ENCODE measurements around the gene ARHGEF4.
"Not testable (repeated sequence)": the region's sequence is repeated elsewhere in the genome, so short reads cannot be mapped to it uniquely, and the experiment has no call there.

ARHGEF4 gene

DNA sequence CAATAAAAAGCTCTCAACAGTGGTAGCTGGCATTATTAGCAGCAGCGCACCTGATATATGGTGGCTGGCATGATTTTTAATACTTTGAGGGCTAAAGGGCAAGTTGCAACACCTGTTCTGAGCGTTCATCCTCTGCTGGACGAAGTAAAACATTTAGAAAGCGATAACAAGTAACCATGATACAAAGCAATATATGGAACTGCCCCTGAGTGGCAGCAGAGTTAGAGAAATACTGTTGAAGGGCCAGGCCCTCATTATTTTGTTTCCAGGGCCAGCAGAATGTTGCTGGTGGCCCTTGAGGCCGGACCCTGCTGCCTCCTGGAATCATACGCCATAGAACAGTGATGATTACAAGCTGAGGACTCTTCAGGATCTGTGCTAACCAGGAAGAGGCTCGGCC, 47.8 kb downstream of the ARHGEF4 start:
- no peak for DNase-seq (ENCODE audit: low spot score)
- Mint-ChIP-seq H3K36me3 (ENCODE audit: low read depth) (no peaks in the 10 kb centered on the region), H3K9me3 (no peaks in the 10 kb centered on the region), H3K27me3 (ENCODE audit: low read depth) (peaks cover 5% of the 10 kb centered on the region), H3K4me3 (no peak overlapping the region), H3K27ac (no peak overlapping the region), H3K4me1 (ENCODE audit: low read depth) (no peaks in the 10 kb centered on the region)

DNA sequence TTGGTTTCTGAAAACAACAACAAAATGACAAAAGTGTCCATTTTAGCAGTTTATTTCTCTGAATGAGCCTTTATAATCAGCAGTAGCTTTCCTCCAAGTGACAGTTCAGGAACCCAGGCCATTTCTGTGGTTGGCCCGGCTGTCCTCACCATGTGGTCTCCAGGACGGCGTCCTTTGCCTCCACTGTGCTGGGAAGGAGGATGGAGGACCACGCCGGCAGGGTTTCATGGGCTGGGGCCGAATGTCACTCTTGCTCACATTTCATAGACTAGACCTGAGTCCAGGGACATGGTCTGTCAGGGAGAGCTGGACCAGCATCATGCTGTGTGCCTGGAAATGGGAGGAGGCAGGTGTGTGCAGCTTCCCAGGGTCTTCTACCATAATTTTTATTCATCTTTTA, 50.9 kb downstream of the ARHGEF4 start:
- Mint-ChIP-seq H3K27ac (no peak overlapping the region), H3K9me3 (no peaks in the 10 kb centered on the region), H3K36me3 (ENCODE audit: low read depth) (no peaks in the 10 kb centered on the region), H3K27me3 (ENCODE audit: low read depth) (peaks cover 9% of the 10 kb centered on the region), H3K4me1 (ENCODE audit: low read depth) (no peaks in the 10 kb centered on the region), H3K4me3 (no peak overlapping the region)
- DNase-seq (ENCODE audit: low spot score), result no peak

DNA sequence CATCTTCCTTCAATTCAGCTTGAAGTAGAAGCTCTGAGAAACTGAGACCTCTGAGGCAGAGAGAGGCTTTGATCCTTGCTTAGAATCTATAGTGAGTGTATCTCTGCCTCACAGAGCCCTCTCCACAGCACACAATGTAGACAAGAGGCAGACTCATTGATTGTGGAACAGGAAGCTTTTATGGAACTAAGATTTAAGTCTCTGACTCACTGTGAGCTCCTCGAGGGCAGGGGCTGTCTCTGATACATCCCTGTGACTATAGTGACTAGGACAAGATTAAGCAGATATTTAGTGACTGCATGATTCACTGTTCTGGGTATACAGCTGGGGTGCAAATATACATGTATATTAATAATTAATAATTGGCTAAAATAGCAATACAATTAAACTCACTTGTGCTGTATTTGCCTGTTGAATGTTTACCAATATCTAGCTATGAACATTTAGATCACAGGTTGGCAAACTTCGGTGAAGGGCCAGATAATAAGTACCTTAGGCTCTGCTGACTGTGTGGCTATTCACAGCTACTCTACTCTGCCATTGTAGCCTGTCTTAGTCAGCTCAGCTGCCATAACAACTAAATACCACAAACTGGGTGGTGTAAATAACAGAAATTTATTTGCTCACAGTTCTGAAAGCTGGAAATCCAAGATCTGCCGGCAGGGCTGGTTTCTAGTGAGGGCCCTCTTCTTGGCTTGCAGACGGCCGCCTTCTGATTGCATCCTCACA, 54.4 kb downstream of the ARHGEF4 start:
- Mint-ChIP-seq H3K36me3 (ENCODE audit: low read depth) (no peaks in the 10 kb centered on the region), H3K4me1 (ENCODE audit: low read depth) (no peaks in the 10 kb centered on the region), H3K4me3 (no peak overlapping the region), H3K9me3 (no peaks in the 10 kb centered on the region), H3K27me3 (ENCODE audit: low read depth) (peaks cover 12% of the 10 kb centered on the region), H3K27ac (no peak overlapping the region)
- DNase-seq (ENCODE audit: low spot score), result no peak

DNA sequence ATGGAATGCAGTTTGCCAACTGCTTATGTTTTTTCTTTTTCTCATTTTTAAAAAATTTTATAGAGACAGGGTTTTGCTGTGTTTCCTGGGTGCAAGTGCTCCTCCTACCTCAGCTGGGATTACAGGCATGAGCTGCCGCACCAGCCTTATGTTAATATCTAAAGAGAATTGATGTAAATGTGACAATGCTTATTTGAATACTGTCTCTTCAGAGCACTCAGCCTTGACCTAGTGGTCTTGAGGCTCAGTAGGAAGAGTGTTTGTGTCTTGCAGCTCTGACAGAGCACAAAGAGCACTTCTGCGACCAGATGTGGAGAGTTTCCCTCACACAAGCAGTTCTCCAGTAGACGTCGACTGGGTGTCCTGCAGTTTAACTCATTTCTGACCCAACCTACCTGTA, 55.3 kb downstream of the ARHGEF4 start:
- H3K27me3 Mint-ChIP-seq (ENCODE audit: low read depth), result peaks cover 15% of the 10 kb centered on the region
- H3K36me3 Mint-ChIP-seq (ENCODE audit: low read depth), result no peaks in the 10 kb centered on the region
- H3K27ac Mint-ChIP-seq, result no peak overlapping the region
- H3K4me3 Mint-ChIP-seq, result no peak overlapping the region
- H3K9me3 Mint-ChIP-seq, result no peaks in the 10 kb centered on the region
- no peaks in the 10 kb centered on the region for H3K4me1 Mint-ChIP-seq (ENCODE audit: low read depth)
- no peak for DNase-seq (ENCODE audit: low spot score)

DNA sequence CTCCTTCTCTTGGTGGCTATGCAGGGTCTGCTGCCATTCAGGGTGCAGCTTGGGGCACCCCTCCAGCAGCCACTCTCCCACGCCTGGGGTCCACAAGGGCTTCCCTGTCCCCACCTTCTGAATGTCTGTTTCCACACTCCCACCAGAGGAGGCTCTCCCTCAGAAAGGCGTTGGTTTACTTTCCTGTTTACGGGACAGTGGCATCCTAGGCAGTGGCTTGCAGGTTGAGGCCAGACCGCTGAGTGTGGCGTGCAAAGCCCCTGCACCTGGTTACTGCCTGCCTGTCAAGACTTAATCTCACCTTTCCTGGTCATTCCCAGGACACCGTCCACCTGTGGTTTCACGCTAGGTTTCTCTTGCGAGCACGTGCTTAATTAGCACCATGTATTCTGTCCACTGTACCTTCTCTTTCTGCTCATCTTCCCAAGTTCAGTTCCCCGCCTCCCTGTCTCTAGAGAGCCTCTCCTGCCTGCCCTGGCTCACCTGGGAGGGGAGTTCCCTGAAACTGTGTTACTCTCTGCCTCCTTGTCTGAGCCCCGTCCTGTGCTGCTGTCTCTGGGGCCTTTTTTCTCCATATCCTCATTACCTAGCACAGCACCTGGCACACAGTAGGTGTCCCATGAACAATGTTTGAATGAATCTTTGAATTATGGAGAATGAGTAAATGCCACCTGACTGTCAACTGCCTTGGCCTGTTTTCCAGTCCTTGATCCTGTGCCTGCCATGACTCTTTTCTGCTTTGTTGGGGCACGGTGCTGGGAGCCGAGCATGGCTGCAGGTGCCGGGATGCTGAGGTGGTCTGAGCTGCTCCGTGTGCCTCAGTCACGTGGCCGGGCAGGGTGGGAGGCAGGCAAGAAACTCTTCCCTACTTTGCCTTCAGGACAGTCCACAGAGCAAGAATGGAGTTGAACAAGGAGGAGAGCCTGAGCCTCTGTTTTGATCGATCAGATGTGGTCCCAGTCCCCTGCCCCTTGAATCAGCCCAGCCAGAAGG, 56.4 kb downstream of the ARHGEF4 start:
- H3K9me3 Mint-ChIP-seq, result no peaks in the 10 kb centered on the region
- H3K27ac Mint-ChIP-seq, result no peak overlapping the region

DNA sequence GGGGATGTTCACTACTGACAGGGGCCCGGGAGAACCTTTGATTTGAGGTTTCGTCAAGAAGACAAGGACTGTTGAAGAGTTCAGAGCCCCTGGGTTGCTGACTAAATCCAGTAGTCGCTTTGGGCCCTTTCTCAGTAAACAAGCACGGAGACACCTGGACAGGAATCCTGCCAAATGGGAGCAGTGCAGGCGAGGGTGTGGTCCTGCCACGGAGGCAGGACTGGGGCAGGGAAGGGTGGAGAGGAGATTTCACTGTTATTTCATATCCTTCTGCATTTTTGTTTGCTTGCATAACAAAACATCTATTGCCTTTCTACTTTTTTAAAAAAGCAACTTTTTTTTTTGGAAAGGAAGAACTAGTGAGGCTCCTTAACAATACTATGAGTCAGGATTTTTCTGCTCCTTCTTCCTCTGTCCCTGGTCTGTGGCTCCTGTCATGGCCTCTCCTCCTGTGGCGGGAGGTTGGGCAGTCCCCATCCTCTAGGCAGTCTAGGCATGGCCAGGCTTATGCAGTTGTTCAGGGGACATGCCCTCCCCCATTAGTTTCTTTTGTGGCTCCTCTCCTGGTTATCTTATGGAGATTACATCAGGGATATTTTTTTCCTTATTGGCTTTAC, 57.7 kb downstream of the ARHGEF4 start:
- no peaks in the 10 kb centered on the region for H3K4me1 Mint-ChIP-seq (ENCODE audit: low read depth)
- H3K27me3 Mint-ChIP-seq (ENCODE audit: low read depth), result peaks cover 13% of the 10 kb centered on the region
- no peak for DNase-seq (ENCODE audit: low spot score)
- no peak overlapping the region for H3K27ac Mint-ChIP-seq
- no peaks in the 10 kb centered on the region for H3K36me3 Mint-ChIP-seq (ENCODE audit: low read depth)
- no peaks in the 10 kb centered on the region for H3K9me3 Mint-ChIP-seq
- H3K4me3 Mint-ChIP-seq, result no peak overlapping the region

More for the DNA sequence above, 56.4 kb downstream of the ARHGEF4 start:
- no peaks in the 10 kb centered on the region for H3K36me3 Mint-ChIP-seq (ENCODE audit: low read depth)
- no peaks in the 10 kb centered on the region for H3K4me1 Mint-ChIP-seq (ENCODE audit: low read depth)
- peaks cover 15% of the 10 kb centered on the region for H3K27me3 Mint-ChIP-seq (ENCODE audit: low read depth)
- no peak for DNase-seq (ENCODE audit: low spot score)
- H3K4me3 Mint-ChIP-seq, result no peak overlapping the region

DNA sequence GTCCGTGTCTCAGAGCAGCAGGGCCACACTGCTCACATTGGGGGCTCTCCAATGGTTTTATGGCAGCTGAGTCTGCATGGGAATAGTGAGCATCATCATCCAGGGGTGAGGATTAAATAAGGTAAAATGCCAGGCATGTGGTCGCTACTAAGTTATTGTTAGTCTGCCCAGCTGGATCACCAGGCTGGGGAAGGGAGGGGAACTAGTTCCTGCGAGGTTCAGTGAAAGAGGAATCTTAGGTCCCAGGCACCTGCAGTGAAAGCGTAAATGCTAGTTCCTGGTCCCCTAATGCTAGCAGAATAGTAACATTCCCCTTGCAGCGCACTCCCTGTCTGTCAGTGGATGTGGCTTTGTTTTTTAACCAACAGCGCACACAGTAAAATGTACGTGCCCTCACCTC, 60.1 kb downstream of the ARHGEF4 start:
- Mint-ChIP-seq H3K4me3 (no peak overlapping the region), H3K36me3 (ENCODE audit: low read depth) (no peaks in the 10 kb centered on the region), H3K27me3 (ENCODE audit: low read depth) (peaks cover 12% of the 10 kb centered on the region), H3K27ac (no peak overlapping the region), H3K9me3 (no peaks in the 10 kb centered on the region), H3K4me1 (ENCODE audit: low read depth) (no peaks in the 10 kb centered on the region)
- DNase-seq (ENCODE audit: low spot score), result no peak

DNA sequence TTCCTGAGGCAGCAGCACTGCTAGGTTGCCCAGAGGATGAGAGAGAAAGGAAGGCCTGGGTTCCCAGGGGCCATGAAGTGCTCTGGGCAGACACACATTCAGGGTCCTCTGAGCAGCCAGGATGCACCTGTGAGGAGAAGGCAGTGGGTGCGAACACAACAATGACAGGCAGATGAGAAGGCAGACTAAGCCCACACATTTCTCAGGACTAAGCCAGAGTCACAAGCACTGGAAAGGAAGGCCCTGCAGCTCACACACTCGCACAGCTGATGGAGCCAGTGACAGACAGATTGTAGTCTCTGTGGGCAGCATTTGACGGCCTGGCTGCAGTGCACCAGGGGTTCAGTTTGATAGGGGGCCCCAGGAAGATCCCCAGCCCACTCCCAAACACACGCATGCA, 61.8 kb downstream of the ARHGEF4 start:
- DNase-seq (ENCODE audit: low spot score), result no peak
- Mint-ChIP-seq H3K4me1 (ENCODE audit: low read depth) (no peaks in the 10 kb centered on the region), H3K27me3 (ENCODE audit: low read depth) (peaks cover 10% of the 10 kb centered on the region), H3K9me3 (no peaks in the 10 kb centered on the region), H3K4me3 (no peak overlapping the region), H3K27ac (no peak overlapping the region), H3K36me3 (ENCODE audit: low read depth) (no peaks in the 10 kb centered on the region)

DNA sequence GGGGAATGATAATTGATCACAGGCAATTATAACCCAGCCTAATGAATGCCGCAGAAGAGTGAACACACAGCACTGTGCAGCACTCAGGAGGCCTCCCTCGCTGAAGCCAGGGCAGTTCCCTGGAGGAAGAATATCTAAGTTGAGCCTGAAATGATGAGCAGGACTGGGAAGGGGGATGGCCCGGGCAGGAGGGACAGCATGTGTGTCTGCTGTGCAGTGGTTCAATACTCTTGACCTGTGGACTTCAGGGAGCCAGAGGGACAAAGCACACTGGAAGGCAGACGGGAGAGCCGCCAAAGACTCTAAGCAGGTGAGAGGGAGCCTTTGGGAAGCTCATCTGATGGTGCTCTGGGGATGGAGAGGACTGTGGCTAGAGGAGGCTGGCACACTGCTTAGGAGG, 62.6 kb downstream of the ARHGEF4 start:
- no peak overlapping the region for H3K27ac Mint-ChIP-seq
- no peaks in the 10 kb centered on the region for H3K36me3 Mint-ChIP-seq (ENCODE audit: low read depth)
- no peaks in the 10 kb centered on the region for H3K9me3 Mint-ChIP-seq
- DNase-seq (ENCODE audit: low spot score), result no peak
- no peak overlapping the region for H3K4me3 Mint-ChIP-seq
- peaks cover 9% of the 10 kb centered on the region for H3K27me3 Mint-ChIP-seq (ENCODE audit: low read depth)
- H3K4me1 Mint-ChIP-seq (ENCODE audit: low read depth), result no peaks in the 10 kb centered on the region

DNA sequence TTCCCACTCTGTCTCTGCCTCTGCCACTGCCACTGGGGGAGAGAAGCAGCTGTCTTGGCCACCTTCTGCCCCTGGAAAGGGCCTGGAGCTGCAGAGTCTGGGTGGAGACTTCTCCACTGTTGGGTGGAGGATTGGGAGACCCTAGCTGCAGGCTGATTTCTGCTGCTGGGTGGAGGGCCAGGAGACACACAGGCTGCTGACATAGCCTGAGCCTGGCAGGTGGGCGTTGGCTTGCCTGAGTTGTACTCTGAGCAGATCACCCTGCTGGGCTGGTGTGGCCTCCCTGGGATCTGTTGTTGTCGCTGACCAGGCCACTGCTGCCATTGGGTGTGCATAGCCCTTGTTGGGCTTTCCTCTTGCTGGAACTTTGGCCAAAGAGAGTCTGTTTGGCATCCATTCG, 64.3 kb downstream of the ARHGEF4 start:
- no peak for DNase-seq (ENCODE audit: low spot score)
- Mint-ChIP-seq H3K4me1 (ENCODE audit: low read depth) (no peaks in the 10 kb centered on the region), H3K36me3 (ENCODE audit: low read depth) (no peaks in the 10 kb centered on the region), H3K4me3 (no peak overlapping the region), H3K27me3 (ENCODE audit: low read depth) (peaks cover 7% of the 10 kb centered on the region), H3K27ac (no peak overlapping the region), H3K9me3 (no peaks in the 10 kb centered on the region)

DNA sequence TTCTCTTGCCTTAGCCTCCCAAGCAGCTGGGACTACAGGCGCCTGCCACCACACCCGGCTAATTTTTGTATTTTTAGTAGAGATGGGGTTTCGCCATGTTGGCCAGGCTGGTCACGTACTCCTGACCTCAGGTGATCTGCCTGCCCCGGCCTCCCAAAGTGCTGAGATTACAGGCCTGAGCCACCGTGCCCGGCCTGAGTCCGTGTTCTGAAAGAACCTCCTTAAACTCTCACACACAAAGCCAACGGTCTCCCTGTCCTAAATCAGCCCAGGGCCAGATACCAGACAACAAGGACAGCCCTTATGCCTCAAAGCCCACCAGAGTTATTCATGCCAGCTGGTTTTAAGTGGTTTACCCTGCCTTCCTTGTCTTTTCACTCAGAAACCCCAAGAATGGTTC, 64.9 kb downstream of the ARHGEF4 start:
- H3K4me3 Mint-ChIP-seq; DNase-seq (ENCODE audit: low spot score); H3K27ac Mint-ChIP-seq; H3K27me3 Mint-ChIP-seq (ENCODE audit: low read depth); H3K36me3 Mint-ChIP-seq (ENCODE audit: low read depth); H3K9me3 Mint-ChIP-seq; H3K4me1 Mint-ChIP-seq (ENCODE audit: low read depth): not testable (repeated sequence)

DNA sequence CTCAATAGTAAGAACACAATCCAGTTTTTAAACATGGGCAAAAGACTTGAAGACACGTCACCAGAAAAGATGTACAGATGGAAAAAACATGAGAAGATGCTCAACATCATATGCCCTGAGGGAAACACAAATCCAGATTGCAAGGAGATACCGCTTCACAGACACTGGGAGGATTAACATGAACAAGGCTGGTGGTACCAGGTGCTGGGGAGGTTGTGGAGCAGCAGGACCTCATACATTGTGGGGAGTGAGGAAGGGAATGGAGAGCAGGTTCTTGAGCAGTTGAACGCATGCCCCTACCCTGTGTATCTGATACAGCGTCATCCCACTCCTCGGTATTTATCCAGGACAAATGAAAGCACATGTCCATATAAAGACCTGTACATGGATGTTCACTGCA, 72.1 kb downstream of the ARHGEF4 start:
- H3K4me1 Mint-ChIP-seq (ENCODE audit: low read depth), result no peaks in the 10 kb centered on the region
- H3K27ac Mint-ChIP-seq, result no peak overlapping the region
- H3K4me3 Mint-ChIP-seq, result no peak overlapping the region
- no peaks in the 10 kb centered on the region for H3K9me3 Mint-ChIP-seq
- no peaks in the 10 kb centered on the region for H3K27me3 Mint-ChIP-seq (ENCODE audit: low read depth)
- no peaks in the 10 kb centered on the region for H3K36me3 Mint-ChIP-seq (ENCODE audit: low read depth)
- DNase-seq (ENCODE audit: low spot score), result no peak

DNA sequence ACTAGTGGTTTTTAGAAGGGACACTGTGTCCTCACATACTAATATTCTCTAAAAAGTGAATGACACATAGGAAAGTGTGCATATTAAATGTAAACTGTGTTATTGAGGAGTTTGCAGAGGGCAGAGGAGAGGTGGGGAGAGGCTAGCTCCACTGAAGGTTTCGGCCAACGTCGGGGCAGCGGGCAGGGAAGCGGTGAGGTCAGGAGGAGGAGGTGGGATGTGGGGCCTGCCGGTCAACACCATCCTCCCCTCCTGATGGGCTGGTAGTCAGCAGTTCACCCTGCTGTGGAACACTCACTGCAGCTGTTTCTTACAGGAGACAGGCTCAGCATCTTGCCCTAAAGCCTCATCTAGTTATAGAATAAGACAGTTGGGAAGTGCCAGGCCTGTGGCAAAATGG, 74.2 kb downstream of the ARHGEF4 start:
- no peaks in the 10 kb centered on the region for H3K9me3 Mint-ChIP-seq
- H3K36me3 Mint-ChIP-seq (ENCODE audit: low read depth), result no peaks in the 10 kb centered on the region
- H3K4me3 Mint-ChIP-seq, result no peak overlapping the region
- H3K27ac Mint-ChIP-seq, result no peak overlapping the region
- no peak for DNase-seq (ENCODE audit: low spot score)
- H3K27me3 Mint-ChIP-seq (ENCODE audit: low read depth), result no peaks in the 10 kb centered on the region
- H3K4me1 Mint-ChIP-seq (ENCODE audit: low read depth), result no peaks in the 10 kb centered on the region

DNA sequence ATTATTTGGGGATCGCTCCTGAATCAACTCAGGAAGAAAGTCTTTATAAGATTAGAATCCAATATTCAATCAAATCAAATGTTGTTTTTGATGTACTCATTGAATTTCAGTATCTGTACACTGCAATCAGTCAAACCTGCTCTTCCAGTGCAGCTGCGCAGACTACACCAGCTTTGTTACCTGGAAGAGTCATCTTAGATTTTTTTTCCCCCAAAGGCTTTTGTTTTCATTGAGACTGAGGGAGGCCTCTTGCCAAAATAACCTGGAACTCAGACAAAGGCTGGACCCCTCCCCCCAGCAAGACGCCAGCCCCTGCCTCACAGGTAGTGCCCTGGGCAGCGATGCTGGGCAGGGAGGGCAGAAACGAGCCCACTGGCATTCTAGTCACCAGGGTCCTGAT, 74.8 kb downstream of the ARHGEF4 start:
- Mint-ChIP-seq H3K27ac (no peak overlapping the region), H3K9me3 (no peaks in the 10 kb centered on the region)

More for the DNA sequence above, 74.8 kb downstream of the ARHGEF4 start:
- Mint-ChIP-seq H3K4me1 (ENCODE audit: low read depth) (no peaks in the 10 kb centered on the region), H3K4me3 (no peak overlapping the region), H3K36me3 (ENCODE audit: low read depth) (no peaks in the 10 kb centered on the region), H3K27me3 (ENCODE audit: low read depth) (no peaks in the 10 kb centered on the region)
- no peak for DNase-seq (ENCODE audit: low spot score)
